Endothelial cell of umbilical vein (primary cell): ENCODE results near the gene GNPDA1. TPM values are rescaled to one million over a fixed set of nuclear protein-coding genes. Genes with fewer than 3 reads are reported as not detected.

Experiments
- BruUV-seq: library from RNA; stranded (reverse); fragments of 400-500 nt; replicated peaks from 2 replicates; lab custom pipeline; 2021; lab: Mats Ljungman, UMichigan
- CTCF ChIA-PET: fragments of 300-600, 350-600 bp; sonication (Branson Sonifier 250); formaldehyde crosslinking; loops from one replicate; lab custom pipeline; 2021; ENCODE audit warnings: antibody characterized with exemption, inconsistent platforms; lab: Charles Lee
- POLR2A ChIA-PET: fragments of 300-600, 350-600 bp; sonication (Branson Sonifier 250); formaldehyde crosslinking; loops from one replicate; lab custom pipeline; 2021; ENCODE audit warnings: antibody characterized with exemption, inconsistent platforms; lab: Charles Lee
- DNase-seq: peaks from one replicate; pipeline ENCODE4 v3.0.0-alpha.2; 2011; ENCODE audit warnings: low read depth, low spot score
- FAIRE-seq: peaks from 2 replicates; lab custom pipeline; 2011; peaks lifted over from hg19 to GRCh38; lab: Jason Lieb, UNC
- H2AFZ ChIP-seq: 2 replicates; pipeline ENCODE4 v1.6.0; 2012; ENCODE audit warnings: low read depth, low read length, control low read depth, inconsistent platforms
- H3K27ac ChIP-seq: 2 replicates; pipeline ENCODE4 v1.5.1; 2011; ENCODE audit warnings: low read depth, mild to moderate bottlenecking, control low read depth, low read length, moderate library complexity; ENCODE audit not compliant: insufficient read depth
- H3K27me3 ChIP-seq, 2 experiments: 2 replicates each; pipeline versions ENCODE4 v1.6.0 to v1.6.1; 2011; ENCODE audit warnings: low read length in 2 of 2, mixed read lengths in 1 of 2; ENCODE audit not compliant: control insufficient read depth in 2 of 2, insufficient read depth in 2 of 2
- H3K36me3 ChIP-seq, 2 experiments: 2 replicates in 1 of 2; 3 replicates in 1 of 2; pipeline ENCODE4 v1.5.1; 2011; ENCODE audit warnings: low read length in 2 of 2, mild to moderate bottlenecking in 1 of 2, moderate library complexity in 1 of 2; ENCODE audit not compliant: control insufficient read depth in 2 of 2, insufficient read depth in 2 of 2; ENCODE audit errors: extremely low read depth in 1 of 2
- H3K4me1 ChIP-seq: 3 replicates; pipeline ENCODE4 v1.5.1; 2011; ENCODE audit warnings: mild to moderate bottlenecking, low read length; ENCODE audit not compliant: control insufficient read depth, insufficient read depth; ENCODE audit errors: extremely low read depth
- H3K4me2 ChIP-seq: 2 replicates; pipeline ENCODE4 v1.6.1; 2011; ENCODE audit warnings: low read length, control low read depth, mixed read lengths; ENCODE audit not compliant: insufficient read depth
- H3K4me3 ChIP-seq, 3 experiments: fragments of 200-600 bp in 1 of 3; sonication (generic), shearing (Covaris generic) in 1 of 3; replicated peaks in 1 of 3; 2 replicates each; pipeline ENCODE4 v1.5.1; 2011 to 2016; ENCODE audit warnings: control low read depth in 3 of 3, low read length in 3 of 3, mild to moderate bottlenecking in 2 of 3, inconsistent platforms in 1 of 3, low read depth in 1 of 3, moderate library complexity in 1 of 3; ENCODE audit not compliant: insufficient read depth in 1 of 3
- H3K79me2 ChIP-seq: 2 replicates; pipeline ENCODE4 v1.6.0; 2012; ENCODE audit warnings: low read length, inconsistent platforms; ENCODE audit not compliant: control insufficient read depth, insufficient read depth
- H3K9ac ChIP-seq: replicated peaks from 2 replicates; pipeline ENCODE3; 2011; ENCODE audit warnings: low read length, control low read depth; ENCODE audit not compliant: insufficient read depth; ENCODE audit errors: extremely low read depth
- H3K9me1 ChIP-seq: replicated peaks from 3 replicates; pipeline ENCODE4 v1.6.0; 2011; ENCODE audit warnings: mild to moderate bottlenecking, low read length; ENCODE audit not compliant: control insufficient read depth, insufficient read depth; ENCODE audit errors: extremely low read depth
- H3K9me3 ChIP-seq: replicated peaks from 2 replicates; pipeline ENCODE4 v1.5.1; 2012; ENCODE audit warnings: low read length, inconsistent platforms; ENCODE audit not compliant: control insufficient read depth, insufficient read depth
- H4K20me1 ChIP-seq: replicated peaks from 2 replicates; pipeline ENCODE3; 2011; ENCODE audit warnings: mild to moderate bottlenecking, low read length; ENCODE audit not compliant: control insufficient read depth, insufficient read depth; ENCODE audit errors: extremely low read depth
- EZH2 ChIP-seq: IDR thresholded peaks from 2 replicates; pipeline ENCODE4 v1.6.1; 2012; ENCODE audit warnings: borderline replicate concordance, low read depth, mild to moderate bottlenecking, moderate library complexity, low read length, inconsistent platforms; ENCODE audit not compliant: severe bottlenecking
- FOS ChIP-seq: IDR thresholded peaks from 2 replicates; pipeline ENCODE4 v1.6.1; 2011; ENCODE audit warnings: mild to moderate bottlenecking, low read length, moderate library complexity, borderline replicate concordance; ENCODE audit not compliant: insufficient read depth
- GATA2 ChIP-seq: IDR thresholded peaks from 2 replicates; pipeline ENCODE4 v1.7.0; 2011; ENCODE audit warnings: low read depth, mild to moderate bottlenecking, moderate library complexity, mixed read lengths, low read length; ENCODE audit not compliant: insufficient read length, insufficient read depth
- JUN ChIP-seq: IDR thresholded peaks from 2 replicates; pipeline ENCODE4 v1.6.1; 2011; ENCODE audit warnings: borderline replicate concordance, low read depth; ENCODE audit not compliant: insufficient read length, insufficient read depth
- MAX ChIP-seq: IDR thresholded peaks from 2 replicates; pipeline ENCODE4 v1.6.1; 2011; ENCODE audit not compliant: insufficient read depth, insufficient read length
- POLR2A ChIP-seq: IDR thresholded peaks from 2 replicates; pipeline ENCODE4 v1.6.1; 2012; ENCODE audit warnings: low read depth, mild to moderate bottlenecking, control low read depth, low read length
- POLR2AphosphoS5 ChIP-seq: IDR thresholded peaks from 2 replicates; pipeline ENCODE4 v1.6.1; 2012; ENCODE audit warnings: low read depth, mild to moderate bottlenecking, control low read depth, low read length, moderate library complexity; ENCODE audit not compliant: insufficient read depth
- dilution Hi-C: fragments of 300-500 bp; cut with MboI; formaldehyde crosslinking; loops from one replicate; pipeline ENCODE4 v1.15.0; 2019; ENCODE audit warnings: low sequenced_read_pairs; ENCODE audit not compliant: extremely low pct_ligation_motif_present
- intact Hi-C: fragments of 100-400 bp; cut with micrococcal nuclease; formaldehyde crosslinking; loops from one replicate; pipeline ENCODE4 v1.10.0; 2022
- polyA plus RNA-seq, 4 experiments: library from polyadenylated mRNA; depleted of rRNA in 3 of 4; stranded (reverse) in 3 of 4; unstranded in 1 of 4; fragments of >200 nt; gene quantifications; 2 replicates each; pipeline versions ENCODE4 v1.2.1 to v1.2.3, GENCODE V29; 2011 to 2012; ENCODE audit warnings: missing spikeins in 1 of 4
- total RNA-seq: library from RNA; stranded (reverse); gene quantifications from 2 replicates; pipeline ENCODE4 v1.2.3, GENCODE V29; 2021
- TF ChIP-seq, protein P1 (sequence below), 2 donors: IDR thresholded peaks; 1 replicate in 1 of 2; 2 replicates in 1 of 2; pipeline ENCODE4 v1.5.1; 2011; ENCODE audit warnings: low read length in 2 of 2, mild to moderate bottlenecking in 2 of 2, moderate library complexity in 2 of 2, control low read depth in 1 of 2, inconsistent platforms in 1 of 2, low read depth in 1 of 2; ENCODE audit not compliant: insufficient read depth in 1 of 2; ENCODE audit errors: extremely low read depth in 1 of 2

The GNPDA1 gene
- total and polyA plus RNA-seq, 2 donors (not counting 3 experiments of a cell fraction or from before 2014, with no cell fraction given), result 22.5 to 49.3 TPM

DNA sequence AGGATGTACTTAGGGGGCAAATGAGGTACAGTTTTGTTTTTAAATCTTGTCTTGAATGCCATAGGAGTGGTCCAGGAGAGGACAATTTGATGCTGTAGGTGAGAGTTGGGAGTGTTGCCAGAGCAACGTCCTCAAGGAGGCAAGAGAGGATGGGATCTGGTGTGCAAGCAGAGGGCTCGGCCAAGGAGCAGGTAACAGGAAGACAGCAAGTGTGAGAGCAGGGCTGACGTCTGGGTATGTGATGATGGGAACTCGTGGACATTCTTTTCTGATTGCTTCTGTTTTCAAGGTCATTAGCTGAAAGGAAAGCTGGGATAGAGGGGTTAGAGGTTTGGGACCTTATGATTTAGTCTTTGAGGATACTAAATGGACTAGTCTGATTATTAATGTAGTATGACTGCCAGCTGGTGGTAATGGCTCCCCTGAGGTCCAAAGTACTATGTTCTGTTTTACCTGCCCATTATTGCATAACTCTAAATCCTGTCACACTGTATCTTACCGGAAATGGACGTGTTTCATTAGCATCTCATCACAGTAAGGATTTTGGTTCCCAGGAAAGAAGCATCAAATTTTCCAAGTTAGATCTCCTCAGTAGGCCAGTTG lies 15.4 kb downstream of the GNPDA1 start:
- Histone ChIP-seq H3K79me2 (no peaks in the 10 kb centered on the region), H3K4me3 (no peak overlapping the region), H3K4me2 (no peak overlapping the region), H3K27me3 (no peaks in the 10 kb centered on the region), H3K9me1 (no peaks in the 10 kb centered on the region), H4K20me1 (no peaks in the 10 kb centered on the region), H3K27ac (no peak overlapping the region), H3K4me1 (no peaks in the 10 kb centered on the region), H3K36me3 (peaks cover 7 to 13% of the 10 kb centered on the region in 2 experiments), H3K9ac (no peak overlapping the region), H2AFZ (no peak overlapping the region), H3K9me3 (no peaks in the 10 kb centered on the region)
- dilution Hi-C loops, result loop anchor here (25.0 kb wide), 1 partner anchor 140 kb away; no protein-coding TSS in a partner anchor
- intact Hi-C loops, result no loop called here
- no peak for DNase-seq
- TF ChIP-seq JUN (no peak), GATA2 (no peak), MAX (no peak), POLR2AphosphoS5 (no peak), EZH2 (no peak), FOS (no peak), POLR2A (no peak)
- TF ChIP-seq, protein P1, sequence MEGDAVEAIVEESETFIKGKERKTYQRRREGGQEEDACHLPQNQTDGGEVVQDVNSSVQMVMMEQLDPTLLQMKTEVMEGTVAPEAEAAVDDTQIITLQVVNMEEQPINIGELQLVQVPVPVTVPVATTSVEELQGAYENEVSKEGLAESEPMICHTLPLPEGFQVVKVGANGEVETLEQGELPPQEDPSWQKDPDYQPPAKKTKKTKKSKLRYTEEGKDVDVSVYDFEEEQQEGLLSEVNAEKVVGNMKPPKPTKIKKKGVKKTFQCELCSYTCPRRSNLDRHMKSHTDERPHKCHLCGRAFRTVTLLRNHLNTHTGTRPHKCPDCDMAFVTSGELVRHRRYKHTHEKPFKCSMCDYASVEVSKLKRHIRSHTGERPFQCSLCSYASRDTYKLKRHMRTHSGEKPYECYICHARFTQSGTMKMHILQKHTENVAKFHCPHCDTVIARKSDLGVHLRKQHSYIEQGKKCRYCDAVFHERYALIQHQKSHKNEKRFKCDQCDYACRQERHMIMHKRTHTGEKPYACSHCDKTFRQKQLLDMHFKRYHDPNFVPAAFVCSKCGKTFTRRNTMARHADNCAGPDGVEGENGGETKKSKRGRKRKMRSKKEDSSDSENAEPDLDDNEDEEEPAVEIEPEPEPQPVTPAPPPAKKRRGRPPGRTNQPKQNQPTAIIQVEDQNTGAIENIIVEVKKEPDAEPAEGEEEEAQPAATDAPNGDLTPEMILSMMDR (IDR thresholded peaks at IDR 0.05; ENCODE audit: extremely low read depth in 1 of 2, insufficient read depth in 1 of 2, low read depth in 1 of 2, low read length in 2 of 2), result no peak
- no TSS peak for BruUV-seq
- FAIRE-seq, result no peak
- CTCF ChIA-PET, result interaction anchor here (1.6 to 4.7 kb wide), 2 partner anchors 15 to 146 kb away, joined by 4 to 36 read pairs; partner anchors contain the start of gene GNPDA1
- POLR2A ChIA-PET, result no interaction called here
